CD1c-positive myeloid dendritic cell (primary cell): ENCODE data around the gene FSTL3.
"Not testable (repeated sequence)": the region's sequence is repeated elsewhere in the genome, so short reads cannot be mapped to it uniquely, and the experiment has no call there.

Experiments used
- DNase-seq: peaks from one replicate; pipeline ENCODE4 v3.0.0-alpha.2; 2016; ENCODE audit errors: extremely low spot score

FSTL3 gene

GRCh38 chr19:661427-662196, 14.6 kb upstream of the FSTL3 start:
- DNase-seq, result peak; percentile 62

- DNase-seq, result peak; percentile 73
Measured at GRCh38 chr19:662207-662961, 13.8 kb upstream of the FSTL3 start.

- DNase-seq, result peak; percentile 95
Measured at GRCh38 chr19:662962-663681, 13.1 kb upstream of the FSTL3 start, which contains the start of gene RNF126. RNF126 (minus strand) TSS chr19:663214; CDS start chr19:663121, 93 bp downstream.

- DNase-seq, result no peak
Measured at GRCh38 chr19:663682-664117, 12.5 kb upstream of the FSTL3 start.

- peak; percentile 88 for DNase-seq
Measured at GRCh38 chr19:664913-665443, 11.2 kb upstream of the FSTL3 start.

- DNase-seq, result not testable (repeated sequence)
Measured at GRCh38 chr19:666985-667573, 9.1 kb upstream of the FSTL3 start.

- DNase-seq, result not testable (repeated sequence)
Measured at GRCh38 chr19:668675-669434, 7.3 kb upstream of the FSTL3 start.

GRCh38 chr19:670609-671075, 5.5 kb upstream of the FSTL3 start:
- DNase-seq, result no peak

GRCh38 chr19:674282-675151, 1.7 kb upstream of the FSTL3 start:
- DNase-seq, result no peak

GRCh38 chr19:676007-676338, 219 bp upstream of the FSTL3 start:
- no peak for DNase-seq

- peak; percentile 20 for DNase-seq
Measured at GRCh38 chr19:677201-677600, 1.0 kb downstream of the FSTL3 start.

GRCh38 chr19:677601-678436, 1.6 kb downstream of the FSTL3 start:
- DNase-seq, result no peak

GRCh38 chr19:678791-679388, 2.7 kb downstream of the FSTL3 start:
- no peak for DNase-seq

- peak; percentile 74 for DNase-seq
Measured at GRCh38 chr19:679418-680286, 3.5 kb downstream of the FSTL3 start.

- DNase-seq, result peak; percentile 99
Measured at GRCh38 chr19:680287-681028, 4.3 kb downstream of the FSTL3 start.

- peak; percentile 78 for DNase-seq
Measured at GRCh38 chr19:681029-682019, 5.1 kb downstream of the FSTL3 start.
